Gastrocnemius medialis (tissue), 4 donors: ENCODE measurements around the gene HSP90AB1. TPM values are rescaled to one million over a fixed set of nuclear protein-coding genes. Genes with fewer than 3 reads are reported as not detected.

Experiments used
- ATAC-seq, 2 donors: fragments of 150-250 bp; one replicate each; pipeline ENCODE4 v1.9.1; 2016
- DNase-seq, 2 donors: peaks; one replicate each; pipeline ENCODE4 v3.0.0-alpha.2; 2019
- H3K27ac ChIP-seq, 4 donors: fragments of 200-600 bp; sonication (generic); 1 replicate in 1 of 4; 2 replicates in 3 of 4; pipeline ENCODE4 v1.5.1; 2016 to 2018; ENCODE audit warnings: mild to moderate bottlenecking in 2 of 4, moderate library complexity in 1 of 4
- H3K27me3 ChIP-seq, 3 donors: fragments of 200-600 bp; sonication (generic) in 2 of 3; 1 replicate in 1 of 3; 2 replicates in 2 of 3; pipeline versions ENCODE4 v1.5.1 to v1.6.0; 2016 to 2019; ENCODE audit warnings: mild to moderate bottlenecking in 1 of 3, moderate library complexity in 1 of 3
- H3K36me3 ChIP-seq, 2 donors: fragments of 200-600 bp; sonication (generic) in 1 of 2; one replicate each; pipeline ENCODE4 v1.5.1; 2017 to 2018
- H3K4me1 ChIP-seq, 2 donors: fragments of 200-600 bp; sonication (generic) in 1 of 2; one replicate each; pipeline ENCODE4 v1.5.1; 2016 to 2017; ENCODE audit warnings: mild to moderate bottlenecking in 2 of 2
- H3K4me3 ChIP-seq, 4 donors: fragments of 200-600 bp; sonication (generic) in 3 of 4; 1 replicate in 1 of 4; 2 replicates in 3 of 4; pipeline ENCODE4 v1.5.1; 2016 to 2019; ENCODE audit warnings: mild to moderate bottlenecking in 2 of 4
- H3K9me3 ChIP-seq, 3 donors: fragments of 200-600 bp; sonication (generic) in 2 of 3; 1 replicate in 1 of 3; 2 replicates in 2 of 3; pipeline ENCODE4 v1.5.1; 2016 to 2019
- POLR2A ChIP-seq, 2 donors: fragments of 450-650 bp; IDR thresholded peaks; one replicate each; pipeline ENCODE4 v1.6.1; 2017; ENCODE audit warnings: antibody characterized with exemption in 2 of 2, mild to moderate bottlenecking in 2 of 2, moderate library complexity in 2 of 2
- in situ Hi-C, 4 donors: fragments of 200-750 bp; cut with MboI; loops; one replicate each; pipeline versions ENCODE4 v1.15.0 to v1.8.0; 2017; ENCODE audit warnings: low sequenced_read_pairs in 4 of 4
- intact Hi-C: fragments of 100-400 bp; cut with DNase I; formaldehyde crosslinking; loops from one replicate; pipeline ENCODE4 v1.15.1; 2023; ENCODE audit warnings: low total_unique reads
- total RNA-seq, 4 donors: library from RNA; depleted of rRNA; stranded (reverse); fragments of >200 nt; gene quantifications; one replicate each; pipeline versions ENCODE4 v1.1.0 to v1.2.3, GENCODE V29; 2016
- TF ChIP-seq, protein P1 (sequence below), 5 experiments: fragments of 450-650 bp in 3 of 5; fragments of 200-600 bp in 2 of 5; sonication (generic) in 2 of 5; IDR thresholded peaks in 4 of 5; conservative IDR thresholded peaks in 1 of 5; 1 replicate in 4 of 5; 2 replicates in 1 of 5; pipeline ENCODE4 v1.5.1; 2016 to 2019; ENCODE audit warnings: antibody characterized with exemption in 5 of 5, mild to moderate bottlenecking in 3 of 5, moderate library complexity in 3 of 5

The HSP90AB1 gene
- total RNA-seq, 4 donors from 2014 or later, result 878 to 1,576 (median 1,106) TPM

DNA sequence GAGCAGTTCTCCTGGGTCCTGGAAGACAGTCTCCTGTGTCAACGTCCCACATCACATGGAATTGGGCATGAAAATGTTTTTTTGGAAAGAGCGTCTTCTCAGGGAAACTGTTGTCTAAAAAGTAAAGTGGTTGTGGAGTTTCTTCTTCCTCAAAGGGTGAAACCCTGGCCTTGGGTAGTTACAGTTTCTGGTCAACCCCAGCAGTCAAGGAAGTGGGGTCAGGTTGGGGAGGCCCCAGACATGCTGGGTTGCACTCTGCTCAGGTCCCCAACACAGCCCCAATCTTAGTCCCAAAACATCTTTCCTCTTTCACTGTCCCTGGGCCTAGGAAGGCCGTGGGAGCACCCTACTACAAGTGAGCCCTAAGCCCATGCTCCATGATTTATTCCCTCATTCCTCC is 19.4 kb downstream of the HSP90AB1 start:
- H3K4me1 ChIP-seq, result peaks cover 20 to 23% of the 10 kb centered on the region in 2 donors
- DNase-seq (no peak), ATAC-seq (no peak)
- no peak overlapping the region for H3K4me3 ChIP-seq
- H3K27ac ChIP-seq, result no peak overlapping the region
- H3K9me3 ChIP-seq, result no peaks in the 10 kb centered on the region
- H3K27me3 ChIP-seq, result peaks cover 20 to 29% (median 22%) of the 10 kb centered on the region in 3 donors
- H3K36me3 ChIP-seq, result peaks cover 0 to 2% of the 10 kb centered on the region in 2 donors
- in situ Hi-C loops, result loop anchor here in 1 of 4 donors (5.0 kb wide), 1 partner anchor 71 kb away; no protein-coding TSS in a partner anchor
- TF ChIP-seq, protein P1, sequence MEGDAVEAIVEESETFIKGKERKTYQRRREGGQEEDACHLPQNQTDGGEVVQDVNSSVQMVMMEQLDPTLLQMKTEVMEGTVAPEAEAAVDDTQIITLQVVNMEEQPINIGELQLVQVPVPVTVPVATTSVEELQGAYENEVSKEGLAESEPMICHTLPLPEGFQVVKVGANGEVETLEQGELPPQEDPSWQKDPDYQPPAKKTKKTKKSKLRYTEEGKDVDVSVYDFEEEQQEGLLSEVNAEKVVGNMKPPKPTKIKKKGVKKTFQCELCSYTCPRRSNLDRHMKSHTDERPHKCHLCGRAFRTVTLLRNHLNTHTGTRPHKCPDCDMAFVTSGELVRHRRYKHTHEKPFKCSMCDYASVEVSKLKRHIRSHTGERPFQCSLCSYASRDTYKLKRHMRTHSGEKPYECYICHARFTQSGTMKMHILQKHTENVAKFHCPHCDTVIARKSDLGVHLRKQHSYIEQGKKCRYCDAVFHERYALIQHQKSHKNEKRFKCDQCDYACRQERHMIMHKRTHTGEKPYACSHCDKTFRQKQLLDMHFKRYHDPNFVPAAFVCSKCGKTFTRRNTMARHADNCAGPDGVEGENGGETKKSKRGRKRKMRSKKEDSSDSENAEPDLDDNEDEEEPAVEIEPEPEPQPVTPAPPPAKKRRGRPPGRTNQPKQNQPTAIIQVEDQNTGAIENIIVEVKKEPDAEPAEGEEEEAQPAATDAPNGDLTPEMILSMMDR (IDR thresholded peaks at IDR 0.05 in 4 of 5, conservative IDR thresholded peaks at IDR 0.05 in 1 of 5), result no peak
- no peak for TF ChIP-seq POLR2A (IDR thresholded peaks at IDR 0.05)
- intact Hi-C loops, result no loop called here

DNA sequence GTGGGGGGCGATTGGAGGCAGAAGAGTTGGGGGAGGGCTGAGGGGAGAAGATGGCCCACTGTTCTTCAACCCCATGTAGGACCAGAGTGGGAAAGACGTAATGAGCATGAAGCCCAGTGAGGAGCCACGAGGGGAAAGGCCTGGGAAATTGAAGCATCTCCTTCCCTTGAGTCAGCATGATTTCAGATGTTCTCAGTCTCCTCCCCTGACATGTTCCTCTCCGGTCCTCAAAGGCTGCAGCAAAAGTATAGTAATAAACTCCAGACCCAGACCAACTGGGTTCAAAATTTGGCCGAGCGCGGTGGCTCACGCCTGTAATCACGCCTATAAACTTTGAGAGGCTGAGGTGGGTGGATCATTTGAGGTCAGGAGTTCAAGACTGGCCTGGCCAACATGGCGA is 20.4 kb downstream of the HSP90AB1 start:
- in situ Hi-C loops, result loop anchor here in 1 of 4 donors (5.0 kb wide), 1 partner anchor 70 kb away; no protein-coding TSS in a partner anchor

DNA sequence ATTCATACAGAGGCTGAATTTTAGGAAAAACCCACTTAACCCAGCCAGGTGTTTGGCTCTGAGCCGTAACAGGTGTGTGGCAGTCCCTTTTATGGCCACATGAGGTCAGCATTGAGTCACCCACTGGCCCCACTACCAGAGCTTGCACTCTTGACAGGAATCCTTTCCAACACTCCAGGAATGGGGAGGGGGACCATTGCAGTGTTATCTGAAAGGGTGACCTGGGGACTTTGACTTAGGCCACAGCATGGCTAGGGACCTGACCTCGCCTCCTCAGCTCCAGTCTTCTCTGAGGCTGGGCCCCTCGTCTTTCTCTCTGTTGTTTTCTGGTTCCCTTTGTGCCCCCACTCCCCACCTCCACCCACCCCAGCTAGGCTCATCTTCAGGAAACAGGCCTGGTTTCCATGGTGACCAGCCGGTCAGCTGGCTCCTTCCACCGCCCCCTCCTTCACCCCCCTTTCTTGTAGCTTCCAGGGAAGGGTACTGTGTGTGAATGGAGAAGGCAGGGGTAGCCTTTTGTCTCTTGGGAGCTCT is 21.3 kb downstream of the HSP90AB1 start:
- TF ChIP-seq, protein P1 (IDR thresholded peaks at IDR 0.05 in 4 of 5, conservative IDR thresholded peaks at IDR 0.05 in 1 of 5), result peak; percentile 62 to 84 (median 83)
- TF ChIP-seq POLR2A (IDR thresholded peaks at IDR 0.05), result no peak
- H3K36me3 ChIP-seq, result no peaks in the 10 kb centered on the region
- no peaks in the 10 kb centered on the region for H3K9me3 ChIP-seq
- in situ Hi-C loops, result loop anchor here in 1 of 4 donors (5.0 kb wide), 1 partner anchor 69 kb away; no protein-coding TSS in a partner anchor
- intact Hi-C loops, result loop anchor here (1.0 to 2.0 kb wide), 2 partner anchors 37 to 70 kb away; no protein-coding TSS in a partner anchor
- ATAC-seq, result peak in 1 of 2 donors; percentile 40
- peaks cover 17 to 19% of the 10 kb centered on the region in 2 donors for H3K4me1 ChIP-seq
- H3K27me3 ChIP-seq, result peaks cover 20 to 40% (median 30%) of the 10 kb centered on the region in 3 donors
- DNase-seq, result peak in 1 of 2 donors; percentile 50
- H3K4me3 ChIP-seq, result no peak overlapping the region
- no peak overlapping the region for H3K27ac ChIP-seq

More for the DNA sequence above, 20.4 kb downstream of the HSP90AB1 start:
- peaks cover 20 to 36% (median 30%) of the 10 kb centered on the region in 3 donors for H3K27me3 ChIP-seq
- intact Hi-C loops, result no loop called here
- ATAC-seq (no peak), DNase-seq (no peak)
- H3K4me3 ChIP-seq, result no peak overlapping the region
- no peak overlapping the region for H3K27ac ChIP-seq
- H3K4me1 ChIP-seq, result peaks cover 20 to 23% of the 10 kb centered on the region in 2 donors
- TF ChIP-seq, protein P1 (IDR thresholded peaks at IDR 0.05 in 4 of 5, conservative IDR thresholded peaks at IDR 0.05 in 1 of 5), result no peak
- TF ChIP-seq POLR2A (IDR thresholded peaks at IDR 0.05), result no peak
- no peaks in the 10 kb centered on the region for H3K9me3 ChIP-seq
- H3K36me3 ChIP-seq, result no peaks in the 10 kb centered on the region

DNA sequence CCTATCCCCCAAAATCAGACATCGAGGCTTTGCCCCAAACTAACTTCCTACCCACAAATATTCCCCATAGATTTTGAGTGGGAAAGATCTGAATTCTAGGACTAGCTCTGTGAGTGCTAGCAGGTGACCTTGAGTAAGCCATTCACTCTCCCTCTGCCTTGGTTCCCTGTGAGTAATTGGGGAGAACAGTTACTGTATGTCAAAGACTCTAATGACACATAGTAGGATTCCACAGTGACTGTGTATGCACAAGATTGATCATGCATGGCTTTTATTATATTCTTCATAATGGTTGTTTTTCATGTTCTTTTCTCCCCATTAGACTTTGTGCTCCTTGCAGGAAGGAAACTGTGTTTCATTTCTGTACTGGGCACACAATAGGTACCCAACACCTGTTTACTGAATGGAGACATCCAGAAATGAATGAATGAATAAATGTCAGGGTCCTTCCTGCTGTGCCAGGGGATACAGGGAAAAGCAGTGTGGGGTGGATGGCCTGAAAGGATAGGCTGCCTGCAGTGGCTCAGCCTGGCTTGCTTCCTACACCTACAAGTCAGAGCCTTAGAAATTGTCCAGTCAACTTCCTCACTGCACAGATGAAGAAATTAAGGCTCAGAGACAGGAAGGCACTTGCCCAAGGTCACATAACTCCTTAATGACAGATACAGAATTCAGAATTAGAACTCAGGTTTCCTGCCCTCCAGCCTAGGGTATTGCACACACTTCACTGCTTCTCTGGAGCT is 22.4 kb downstream of the HSP90AB1 start:
- in situ Hi-C loops, result loop anchor here in 1 of 4 donors (5.0 kb wide), 1 partner anchor 68 kb away; no protein-coding TSS in a partner anchor
- DNase-seq (no peak), ATAC-seq (no peak)
- Histone ChIP-seq H3K4me3 (no peak overlapping the region), H3K9me3 (no peaks in the 10 kb centered on the region), H3K27ac (no peak overlapping the region), H3K27me3 (peaks cover 30 to 40% (median 30%) of the 10 kb centered on the region in 3 donors), H3K36me3 (no peaks in the 10 kb centered on the region), H3K4me1 (peaks cover 6 to 7% of the 10 kb centered on the region in 2 donors)
- intact Hi-C loops, result loop anchor here (2.0 kb wide), 1 partner anchor 35 kb away; no protein-coding TSS in a partner anchor
- TF ChIP-seq, protein P1 (IDR thresholded peaks at IDR 0.05 in 4 of 5, conservative IDR thresholded peaks at IDR 0.05 in 1 of 5), result no peak
